Heart right ventricle (tissue), 16 donors: ENCODE results near the gene TMEM176A. TPM values are rescaled to one million over a fixed set of nuclear protein-coding genes. Genes with fewer than 3 reads are reported as not detected.
A peak's percentile ranks its signal among the peaks of the same experiment; 100 is the strongest.

ENCODE experiments used
- ATAC-seq, 8 donors: fragments of 200-7000 bp; cut with Tn5 transposase; one replicate each; pipeline ENCODE4 v1.9.1; 2020; ENCODE audit warnings: mild to moderate bottlenecking in 8 of 8, moderate library complexity in 8 of 8, moderate number of reproducible peaks in 1 of 8
- DNase-seq, 2 donors: peaks; one replicate each; pipeline ENCODE4 v3.0.0-alpha.2; 2020
- H3K27ac ChIP-seq, 10 donors: fragments of 200-600 bp; sonication (generic) in 2 of 10; one replicate each; pipeline versions ENCODE4 v1.5.0 to v1.8.0; 2020 to 2022; ENCODE audit warnings: mild to moderate bottlenecking in 3 of 10
- H3K27me3 ChIP-seq, 7 donors: fragments of 200-600 bp; one replicate each; pipeline ENCODE4 v1.8.0; 2021 to 2022; ENCODE audit warnings: mild to moderate bottlenecking in 2 of 7
- H3K36me3 ChIP-seq, 9 donors: fragments of 200-600 bp; sonication (generic) in 1 of 9; one replicate each; pipeline versions ENCODE4 v1.5.0 to v1.8.0; 2020 to 2022; ENCODE audit warnings: mild to moderate bottlenecking in 2 of 9
- H3K4me1 ChIP-seq, 9 donors: fragments of 200-600 bp; sonication (generic) in 1 of 9; one replicate each; pipeline versions ENCODE4 v1.5.0 to v1.8.0; 2020 to 2022; ENCODE audit warnings: mild to moderate bottlenecking in 4 of 9
- H3K4me3 ChIP-seq, 10 donors: fragments of 200-600 bp; sonication (generic) in 2 of 10; one replicate each; pipeline versions ENCODE4 v1.5.0 to v1.8.0; 2020 to 2022; ENCODE audit warnings: mild to moderate bottlenecking in 7 of 10, moderate library complexity in 2 of 10
- H3K9me3 ChIP-seq, 11 donors: fragments of 200-600 bp in 10 of 11; sonication (generic) in 2 of 11; one replicate each; pipeline versions ENCODE4 v1.5.0 to v1.8.0; 2013 to 2022; ENCODE audit warnings: mild to moderate bottlenecking in 2 of 11, control low read depth in 1 of 11, moderate library complexity in 1 of 11
- CTCF ChIP-seq, 9 donors: fragments of 200-600 bp; sonication (generic) in 2 of 9; IDR thresholded peaks; one replicate each; pipeline versions ENCODE4 v1.5.0 to v1.8.0; 2021 to 2022; ENCODE audit warnings: antibody characterized with exemption in 9 of 9, mild to moderate bottlenecking in 5 of 9, moderate library complexity in 1 of 9
- WGBS, 2 donors: extraction: QIAGEN DNeasy Blood & Tissue Kit; methylation state at CpG; one replicate each; pipeline ENCODE4 v1.1.7; 2013; ENCODE audit warnings: inconsistent platforms in 1 of 2; 5-methylcytosine and 5-hydroxymethylcytosine counted together
- intact Hi-C, 10 donors: fragments of 100-400 bp; cut with DNase I; formaldehyde crosslinking; loops; one replicate each; pipeline versions ENCODE4 v1.11.1 to v1.14.2; 2022
- polyA plus RNA-seq, 2 donors: library from polyadenylated mRNA; stranded (reverse); fragments of 200-250 nt; gene quantifications; one replicate each; pipeline ENCODE4 v1.2.3, GENCODE V29; 2013
- total RNA-seq, 10 donors: library from RNA; stranded (reverse); fragmentation: NEBNext Ultra II Directional in 3 of 10; extraction: Animal tissue kit (Norgen Biotek cat#: 25700) in 3 of 10; gene quantifications; one replicate each; pipeline versions ENCODE4 v1.2.1 to v1.2.4, GENCODE V29; 2021 to 2023
- donor health status: Arrhythmogenic right ventricular cardiomyopathy.
- donor health status: ischemic (EF 13 %, LVEDD 7.1; RV severe dilation, severe dysfunction).
- donor health status: healthy with polysubstance abuse.
- donor health status: DM: no; HTN: yes; CAD: no.
- donor health status: DM: no; HTN: no; CAD: no.
- donor health status: ischemic (EF 25% LVEDD 6.9; RV normal size, moderate dysfunction).
- donor health status: ischemic (EF 25% LVEDD 5.7; RV mildly dilated, moderate dysfunction).
- donor health status: healthy.
- donor health status: DM: yes; HTN: yes; CAD: no.
- donor health status: Ischemic cardiomyopathy.
- donor health status: ischemic (EF 35%, LVEDD 5.7; RV mildly dilated, moderate dysfunction).
- donor health status: nonischemic (EF 11% LVEDD 7.7; RV severe dilation, severe dysfunction).
- donor health status: DM: yes; HTN: yes; CAD: no.
- donor health status: PGD.
- donor health status: ischemic (EF 29% LVEDD 5.4; RV normal size, mild dysfunction).
- donor health status: nonischemic (EF 23%, LVEDD 6.1; RV moderate dilation, normal function).

TMEM176A gene
- total and polyA plus RNA-seq, 12 donors, result 12.1 to 86.6 (median 18.7) TPM

- no peak for DNase-seq
- intact Hi-C loops, result loop anchor here in 2 of 10 donors (5.0 kb wide), 2 partner anchors 42 to 47 kb away; no protein-coding TSS in a partner anchor
- WGBS, 2 donors, result 95 to 96% methylated on average over 20 of the region's 20 CpGs
- peak in 6 of 8 donors; percentile 25 to 58 (median 30) for ATAC-seq
- no peak for TF ChIP-seq CTCF (IDR thresholded peaks at IDR 0.05)
- Histone ChIP-seq H3K27me3 (no peaks in the 10 kb centered on the region), H3K27ac (peak overlapping the region in 9 of 10 donors; percentile 9 to 79 (median 68)), H3K4me3 (no peak overlapping the region), H3K36me3 (no peaks in the 10 kb centered on the region), H3K4me1 (peaks cover 0 to 49% (median 18%) of the 10 kb centered on the region in 9 donors), H3K9me3 (peaks cover 0 to 10% (median 0%) of the 10 kb centered on the region in 11 donors)
These were observed 24.0 kb downstream of the TMEM176A start for GRCh38 chr7:150824379-150825177.

GRCh38 chr7:150826061-150826849 lies 25.7 kb downstream of the TMEM176A start:
- Histone ChIP-seq H3K27me3 (no peaks in the 10 kb centered on the region), H3K27ac (peak overlapping the region in 8 of 10 donors; percentile 27 to 79 (median 72)), H3K9me3 (peaks cover 0 to 10% (median 0%) of the 10 kb centered on the region in 11 donors), H3K36me3 (no peaks in the 10 kb centered on the region), H3K4me3 (no peak overlapping the region), H3K4me1 (peaks cover 0 to 37% (median 7%) of the 10 kb centered on the region in 9 donors)
- no peak for TF ChIP-seq CTCF (IDR thresholded peaks at IDR 0.05)
- ATAC-seq (peak; percentile 41 to 90 (median 84)), DNase-seq (peak; percentile 58 to 78)
- 44 to 49% methylated on average over 6 of the region's 6 CpGs for WGBS, 2 donors
- intact Hi-C loops, result no loop called here

GRCh38 chr7:150828384-150828783 lies 27.8 kb downstream of the TMEM176A start:
- TF ChIP-seq CTCF (IDR thresholded peaks at IDR 0.05), result no peak
- Histone ChIP-seq H3K27ac (no peak overlapping the region), H3K4me1 (peaks cover 0 to 32% (median 7%) of the 10 kb centered on the region in 9 donors), H3K27me3 (peaks cover 0 to 8% (median 0%) of the 10 kb centered on the region in 7 donors), H3K4me3 (no peak overlapping the region), H3K36me3 (no peaks in the 10 kb centered on the region), H3K9me3 (no peaks in the 10 kb centered on the region)
- 61 to 90% methylated on average over 2 of the region's 2 CpGs for WGBS, 2 donors
- intact Hi-C loops, result no loop called here
- DNase-seq (no peak), ATAC-seq (no peak)

GRCh38 chr7:150829426-150829825 lies 28.9 kb downstream of the TMEM176A start:
- 47 to 61% methylated on average over 1 of the region's 1 CpG for WGBS, 2 donors
- DNase-seq (no peak), ATAC-seq (no peak)
- Histone ChIP-seq H3K36me3 (no peaks in the 10 kb centered on the region), H3K9me3 (no peaks in the 10 kb centered on the region), H3K4me3 (no peak overlapping the region), H3K27me3 (peaks cover 0 to 8% (median 0%) of the 10 kb centered on the region in 7 donors), H3K27ac (no peak overlapping the region), H3K4me1 (peaks cover 0 to 24% (median 7%) of the 10 kb centered on the region in 9 donors)
- intact Hi-C loops, result no loop called here
- no peak for TF ChIP-seq CTCF (IDR thresholded peaks at IDR 0.05)
